HG02884 (cell line): ENCODE data around the gene SMTNL1.

Experiments used
- ATAC-seq: cut with Tn5 transposase; IDR thresholded peaks from one replicate; pipeline ENCODE4 v1.9.1; 2021; ENCODE audit warnings: mild to moderate bottlenecking, moderate library complexity; ENCODE audit not compliant: unreplicated experiment

Gene SMTNL1

DNA sequence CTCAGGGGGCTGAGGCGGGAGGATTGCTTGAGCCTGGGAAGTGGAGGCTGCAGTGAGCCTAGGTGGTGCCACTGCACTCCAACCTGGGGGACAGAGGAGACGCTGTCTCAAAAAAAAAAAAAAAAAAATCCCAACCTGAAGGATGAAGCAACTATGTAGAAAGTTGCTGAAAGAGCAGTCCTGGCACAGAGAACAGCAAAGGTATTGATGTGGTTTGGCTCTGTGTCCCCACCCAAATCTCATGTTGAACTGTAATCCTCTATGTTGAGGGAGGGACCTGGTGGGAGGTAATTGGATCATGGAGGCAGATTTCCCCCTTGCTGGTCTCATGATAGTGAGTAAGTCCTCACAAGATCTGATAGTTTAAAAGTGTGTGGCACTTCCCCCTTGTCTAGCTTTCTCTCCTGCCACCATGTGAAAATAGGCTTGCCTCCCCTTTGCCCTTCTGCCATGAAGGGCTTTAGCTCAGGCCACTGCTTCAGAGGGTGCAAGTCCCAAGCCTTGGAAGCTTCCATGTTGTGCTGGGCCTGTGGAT, 49.4 kb downstream of the SMTNL1 start:
- no peak for ATAC-seq

DNA sequence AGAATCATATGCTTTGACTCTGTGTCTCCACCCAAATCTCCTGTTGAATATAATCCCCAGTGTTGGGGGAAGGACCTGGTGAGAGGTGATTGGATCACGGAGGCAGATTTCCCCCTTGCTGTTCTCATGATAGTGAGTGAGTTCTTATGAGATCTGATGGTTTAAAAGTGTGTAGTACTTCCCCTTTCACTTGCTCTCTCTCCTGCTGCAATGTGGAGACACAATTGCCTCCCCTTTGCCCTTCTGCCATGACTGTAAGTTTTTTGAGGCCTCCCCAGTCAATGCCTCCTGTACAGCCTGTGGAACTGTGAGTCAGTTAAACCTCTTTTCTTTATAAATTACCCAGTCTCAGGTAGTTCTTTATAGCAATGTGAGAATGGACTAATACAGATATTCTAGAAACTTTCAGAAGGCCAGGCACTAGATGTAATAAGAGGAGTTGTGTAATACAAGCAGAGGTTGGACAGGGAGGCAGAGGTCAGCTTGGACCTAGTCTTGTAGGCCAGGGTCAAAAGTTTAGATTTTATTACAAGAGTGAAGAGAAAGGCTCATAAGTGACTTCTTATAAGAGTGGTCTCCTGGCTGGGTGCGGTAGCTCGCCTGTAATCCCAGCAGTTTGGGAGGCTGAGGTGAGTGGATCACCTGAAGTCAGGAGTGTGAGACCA, 50.8 kb downstream of the SMTNL1 start:
- no peak for ATAC-seq

DNA sequence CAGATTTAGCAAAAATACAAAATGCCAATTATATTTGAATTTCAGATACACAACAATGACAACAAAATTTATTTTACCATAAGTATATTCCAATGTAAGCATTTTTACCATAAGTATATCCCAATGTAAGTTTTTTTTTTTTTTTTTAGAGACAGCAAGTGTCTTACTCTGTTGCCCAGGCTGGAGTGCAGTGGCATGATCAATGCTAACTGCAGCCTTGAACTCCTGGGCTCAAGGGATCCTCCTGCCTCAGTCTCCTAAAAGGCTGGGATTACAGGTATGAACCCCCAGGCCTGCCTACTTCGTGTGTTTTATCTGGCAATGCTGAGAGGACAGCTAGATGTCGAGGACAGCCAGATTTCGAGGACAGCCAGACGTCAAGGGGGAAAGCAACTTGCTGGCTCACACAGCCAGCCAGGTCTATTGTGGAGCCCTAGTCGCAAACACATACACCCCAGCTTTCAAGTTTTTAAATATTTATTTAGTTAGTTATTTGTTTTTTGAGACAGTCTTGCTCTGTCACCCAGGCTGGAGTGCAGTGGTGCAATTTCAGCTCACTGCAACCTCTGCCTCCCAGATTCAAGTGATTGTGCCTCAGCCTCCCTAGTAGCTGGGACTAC, 59.0 kb downstream of the SMTNL1 start:
- no peak for ATAC-seq

- ATAC-seq: no peak
Observed at GRCh38 chr11:57597461-57597915, 60.1 kb downstream of the SMTNL1 start, which contains the start of gene SERPING1. SERPING1 (plus strand) TSS chr11:57597685; CDS start chr11:57598271, 586 bp downstream.

DNA sequence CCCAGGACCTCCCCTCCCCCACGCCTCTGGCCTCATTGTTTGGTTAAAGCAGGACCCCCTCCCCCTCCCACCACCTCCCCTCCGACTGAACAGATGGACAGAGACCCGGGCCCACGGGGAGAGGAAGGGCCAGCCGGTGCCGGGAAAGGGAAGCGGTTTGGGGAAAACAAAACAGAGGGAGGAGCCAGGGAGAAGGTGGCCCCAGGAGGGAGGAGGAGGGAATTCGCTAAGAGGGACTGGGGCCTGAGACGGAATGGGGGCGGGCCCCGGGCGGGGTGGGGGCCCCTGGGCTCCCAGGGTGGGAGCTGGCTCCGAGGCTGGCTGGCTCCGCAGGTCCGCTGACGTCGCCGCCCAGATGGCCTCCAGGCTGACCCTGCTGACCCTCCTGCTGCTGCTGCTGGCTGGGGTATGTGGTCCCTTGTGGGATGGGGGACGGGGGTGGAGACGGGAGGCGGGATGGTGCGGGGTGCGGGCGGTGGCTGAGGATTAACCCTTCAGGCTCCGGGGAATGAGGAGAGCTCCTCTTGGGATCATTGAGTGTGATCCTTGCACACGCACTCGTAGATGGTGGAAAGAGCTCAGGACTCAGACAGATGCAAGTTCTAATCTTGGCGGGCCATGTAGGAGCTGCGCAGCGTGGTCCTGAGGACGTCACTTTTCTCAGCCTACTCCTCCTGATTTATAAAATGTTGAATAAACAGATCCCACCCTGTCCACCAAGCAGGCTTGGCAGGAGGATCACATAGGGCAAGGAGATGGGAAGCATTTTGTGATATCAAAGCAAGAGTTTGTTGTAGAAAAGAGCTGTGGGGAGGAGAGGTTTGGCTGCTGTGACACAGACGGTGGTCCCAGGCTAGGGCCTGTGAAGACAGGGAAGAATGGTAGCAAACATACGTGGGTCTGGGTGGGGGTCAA, 60.8 kb downstream of the SMTNL1 start:
- ATAC-seq: no peak

- no peak for ATAC-seq
Observed at GRCh38 chr11:57598831-57599155, 61.4 kb downstream of the SMTNL1 start.

GRCh38 chr11:57599381-57599780, 62.0 kb downstream of the SMTNL1 start:
- no peak for ATAC-seq
